Liver (tissue), 9 donors: ENCODE data around the gene USP11. TPM values are rescaled to one million over a fixed set of nuclear protein-coding genes. Genes with fewer than 3 reads are reported as not detected.

ENCODE experiments used
- DNase-seq: peaks from one replicate; pipeline ENCODE4 v3.0.0-alpha.2; 2017; ENCODE audit warnings: low spot score
- H3K27ac ChIP-seq, 2 donors: one replicate each; pipeline ENCODE4 v1.7.0; 2013; ENCODE audit warnings: inconsistent platforms in 2 of 2, low read length in 2 of 2, control low read depth in 1 of 2, low read depth in 1 of 2, mild to moderate bottlenecking in 1 of 2
- H3K27me3 ChIP-seq, 4 donors: one replicate each; pipeline versions ENCODE4 v1.6.1 to v1.7.0; 2013; ENCODE audit warnings: low read length in 3 of 4, inconsistent platforms in 1 of 4, mild to moderate bottlenecking in 1 of 4, moderate library complexity in 1 of 4; ENCODE audit not compliant: control insufficient read depth in 4 of 4, insufficient read depth in 4 of 4
- H3K36me3 ChIP-seq, 4 donors: one replicate each; pipeline versions ENCODE4 v1.6.1 to v1.7.0; 2013; ENCODE audit warnings: low read length in 3 of 4, mild to moderate bottlenecking in 3 of 4, low read depth in 1 of 4, moderate library complexity in 1 of 4; ENCODE audit not compliant: control insufficient read depth in 4 of 4, insufficient read depth in 3 of 4
- H3K4me1 ChIP-seq, 4 donors: one replicate each; pipeline versions ENCODE4 v1.6.1 to v1.7.0; 2013; ENCODE audit warnings: low read length in 3 of 4, mild to moderate bottlenecking in 3 of 4, moderate library complexity in 1 of 4; ENCODE audit not compliant: control insufficient read depth in 4 of 4, insufficient read depth in 4 of 4
- H3K4me3 ChIP-seq, 3 donors: one replicate each; pipeline versions ENCODE4 v1.6.1 to v1.7.0; 2013; ENCODE audit warnings: low read length in 3 of 3, control low read depth in 1 of 3, low read depth in 1 of 3, mild to moderate bottlenecking in 1 of 3
- H3K9ac ChIP-seq, 2 donors: one replicate each; pipeline ENCODE4 v1.7.0; 2013; ENCODE audit warnings: low read length in 2 of 2, mild to moderate bottlenecking in 2 of 2, moderate library complexity in 2 of 2, control low read depth in 1 of 2, low read depth in 1 of 2
- H3K9me3 ChIP-seq, 4 donors: one replicate each; pipeline versions ENCODE4 v1.6.1 to v1.7.0; 2013; ENCODE audit warnings: low read length in 3 of 4; ENCODE audit not compliant: control insufficient read depth in 4 of 4
- ATF3 ChIP-seq: IDR thresholded peaks from 2 replicates; pipeline ENCODE4 v1.6.1; 2016; ENCODE audit warnings: antibody characterized with exemption
- CTCF ChIP-seq: fragments of 150-350 bp; IDR thresholded peaks from 2 replicates; pipeline ENCODE4 v1.5.1; 2017; ENCODE audit warnings: improper control_type of control experiment, low read depth, low read length; ENCODE audit not compliant: missing input control
- EGR1 ChIP-seq, 2 donors: IDR thresholded peaks; 2 replicates each; pipeline ENCODE4 v1.6.1; 2016 to 2018; ENCODE audit warnings: antibody characterized with exemption in 2 of 2, low read depth in 2 of 2
- FOXA1 ChIP-seq: IDR thresholded peaks from 2 replicates; pipeline ENCODE4 v1.6.1; 2016; ENCODE audit warnings: antibody characterized with exemption
- FOXA2 ChIP-seq: IDR thresholded peaks from 2 replicates; pipeline ENCODE4 v1.6.1; 2016; ENCODE audit warnings: antibody characterized with exemption
- GABPA ChIP-seq, 2 donors: IDR thresholded peaks in 1 of 2; conservative IDR thresholded peaks in 1 of 2; 2 replicates each; pipeline ENCODE4 v1.6.1; 2016; ENCODE audit warnings: antibody characterized with exemption in 2 of 2, mild to moderate bottlenecking in 1 of 2, moderate library complexity in 1 of 2
- HNF4A ChIP-seq, 2 donors: conservative IDR thresholded peaks; 2 replicates each; pipeline ENCODE4 v1.6.1; 2016; ENCODE audit warnings: antibody characterized with exemption in 2 of 2, mild to moderate bottlenecking in 2 of 2
- HNF4G ChIP-seq: IDR thresholded peaks from 2 replicates; pipeline ENCODE4 v1.6.1; 2016; ENCODE audit warnings: antibody characterized with exemption
- JUND ChIP-seq, 2 donors: IDR thresholded peaks; 2 replicates each; pipeline ENCODE4 v1.6.1; 2016; ENCODE audit warnings: antibody characterized with exemption in 2 of 2
- MAX ChIP-seq: IDR thresholded peaks from 2 replicates; pipeline ENCODE4 v1.6.1; 2016; ENCODE audit warnings: antibody characterized with exemption
- NR2F2 ChIP-seq: IDR thresholded peaks from 2 replicates; pipeline ENCODE4 v1.6.1; 2016; ENCODE audit warnings: antibody characterized with exemption
- RAD21 ChIP-seq, 2 donors: IDR thresholded peaks; 2 replicates each; pipeline ENCODE4 v1.6.1; 2016; ENCODE audit warnings: antibody characterized with exemption in 2 of 2, mild to moderate bottlenecking in 2 of 2
- REST ChIP-seq: IDR thresholded peaks from 2 replicates; pipeline ENCODE4 v1.6.1; 2016; ENCODE audit warnings: antibody characterized with exemption, mild to moderate bottlenecking
- RXRA ChIP-seq, 2 donors: IDR thresholded peaks; 2 replicates each; pipeline ENCODE4 v1.6.1; 2017 to 2018; ENCODE audit warnings: antibody characterized with exemption in 2 of 2, mild to moderate bottlenecking in 1 of 2
- SP1 ChIP-seq: IDR thresholded peaks from 2 replicates; pipeline ENCODE4 v1.6.1; 2018; ENCODE audit warnings: antibody characterized with exemption, mild to moderate bottlenecking
- TAF1 ChIP-seq: conservative IDR thresholded peaks from 2 replicates; pipeline ENCODE4 v1.6.1; 2016; ENCODE audit warnings: antibody characterized with exemption, mild to moderate bottlenecking
- YY1 ChIP-seq: IDR thresholded peaks from 2 replicates; pipeline ENCODE4 v1.6.1; 2016; ENCODE audit warnings: antibody characterized with exemption, mild to moderate bottlenecking
- ZBTB33 ChIP-seq: IDR thresholded peaks from 2 replicates; pipeline ENCODE4 v1.6.1; 2016; ENCODE audit warnings: antibody characterized with exemption
- WGBS: extraction: QIAGEN DNeasy Blood & Tissue Kit; methylation state at CpG from one replicate; pipeline ENCODE4 v1.1.7; 2013; 5-methylcytosine and 5-hydroxymethylcytosine counted together
- polyA plus RNA-seq, 2 donors: library from polyadenylated mRNA; stranded (reverse) in 1 of 2; unstranded in 1 of 2; fragments of 200-250 nt in 1 of 2; fragments of >200 nt in 1 of 2; fragmentation: Nextera tagmentation in 1 of 2; extraction: Ambion mirVana in 1 of 2; gene quantifications; one replicate each; pipeline versions ENCODE4 v1.2.1 to v1.2.3, GENCODE V29; 2013 to 2015
- total RNA-seq, 2 donors: library from RNA; depleted of rRNA; stranded (reverse); fragments of >200 nt; gene quantifications; one replicate each; pipeline ENCODE4 v1.2.3, GENCODE V29; 2014
- donor health status: healthy.
- donor health status: healthy.
- donor health status: healthy.
- donor health status: healthy.
- donor health status: healthy.

USP11 gene
- total and polyA plus RNA-seq, 4 donors: 9.6 to 24.3 (median 11.1) TPM

- TF ChIP-seq CTCF (no peak), MAX (no peak), FOXA1 (no peak), EGR1 (IDR thresholded peaks at IDR 0.05; ENCODE audit: low read depth in 2 of 2) (no peak)
Measured at GRCh38 chrX:47202316-47202715, 30.5 kb upstream of the USP11 start (continued).

- Histone ChIP-seq H3K4me3 (no peak overlapping the region), H3K27me3 (no peaks in the 10 kb centered on the region), H3K27ac (no peak overlapping the region), H3K9me3 (no peaks in the 10 kb centered on the region), H3K9ac (no peak overlapping the region), H3K4me1 (no peaks in the 10 kb centered on the region), H3K36me3 (peaks cover 9 to 95% (median 62%) of the 10 kb centered on the region in 4 donors)
- no peak for DNase-seq
- TF ChIP-seq CTCF: no peak
- 89% methylated on average over 4 of the region's 4 CpGs for WGBS
Measured at GRCh38 chrX:47202877-47203276, 29.9 kb upstream of the USP11 start.

- Histone ChIP-seq H3K4me1 (no peaks in the 10 kb centered on the region), H3K9me3 (no peaks in the 10 kb centered on the region), H3K27ac (no peak overlapping the region), H3K36me3 (peaks cover 11 to 94% (median 65%) of the 10 kb centered on the region in 4 donors), H3K9ac (no peak overlapping the region), H3K4me3 (no peak overlapping the region), H3K27me3 (no peaks in the 10 kb centered on the region)
- no peak for TF ChIP-seq ZBTB33
- no peak for TF ChIP-seq JUND (IDR thresholded peaks at IDR 0.05)
- no peak for TF ChIP-seq NR2F2
- TF ChIP-seq RAD21 (IDR thresholded peaks at IDR 0.05): no peak
- no peak for TF ChIP-seq FOXA1
- TF ChIP-seq TAF1: no peak
- no peak for TF ChIP-seq YY1
- no peak for TF ChIP-seq ATF3
- TF ChIP-seq HNF4A (conservative IDR thresholded peaks at IDR 0.05): no peak
- TF ChIP-seq GABPA (IDR thresholded peaks at IDR 0.05 in 1 of 2, conservative IDR thresholded peaks at IDR 0.05 in 1 of 2): no peak
- no peak for TF ChIP-seq HNF4G
- no peak for TF ChIP-seq FOXA2
- TF ChIP-seq SP1: no peak
- no peak for TF ChIP-seq CTCF
- TF ChIP-seq RXRA (IDR thresholded peaks at IDR 0.05): no peak
- no peak for TF ChIP-seq EGR1 (IDR thresholded peaks at IDR 0.05; ENCODE audit: low read depth in 2 of 2)
- TF ChIP-seq MAX: no peak
- TF ChIP-seq REST: no peak
- no peak for DNase-seq
- 85% methylated on average over 5 of the region's 5 CpGs for WGBS
Measured at GRCh38 chrX:47204970-47205369, 27.8 kb upstream of the USP11 start.
